GM18498 (cell line): ENCODE results near the gene CRY2.
A peak's percentile ranks its signal among the peaks of the same experiment; 100 is the strongest.

Experiments
- ATAC-seq: cut with Tn5 transposase; IDR thresholded peaks from one replicate; pipeline ENCODE4 v1.9.1; 2021; ENCODE audit warnings: mild to moderate bottlenecking, moderate library complexity; ENCODE audit not compliant: unreplicated experiment

The CRY2 gene

DNA sequence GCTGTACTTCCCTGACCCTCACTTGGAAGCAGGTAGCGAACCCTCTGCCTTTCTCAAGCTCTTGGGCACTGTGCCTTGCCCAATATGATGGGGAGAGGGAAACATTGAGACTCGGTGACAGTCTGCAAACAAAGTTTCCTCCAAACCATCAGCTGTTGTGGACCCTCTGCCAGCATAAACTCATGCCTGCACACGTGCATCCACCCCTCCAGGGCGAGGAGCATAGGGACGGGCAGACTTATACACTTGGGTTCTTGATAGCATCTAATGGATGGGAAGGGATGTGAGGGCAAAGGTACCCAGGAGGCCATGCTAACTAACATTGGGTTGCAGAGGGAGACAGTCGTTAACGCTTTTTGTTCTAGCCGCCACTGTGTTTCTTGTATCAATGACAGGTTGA is 29.9 kb downstream of the CRY2 start:
- ATAC-seq, result no peak

DNA sequence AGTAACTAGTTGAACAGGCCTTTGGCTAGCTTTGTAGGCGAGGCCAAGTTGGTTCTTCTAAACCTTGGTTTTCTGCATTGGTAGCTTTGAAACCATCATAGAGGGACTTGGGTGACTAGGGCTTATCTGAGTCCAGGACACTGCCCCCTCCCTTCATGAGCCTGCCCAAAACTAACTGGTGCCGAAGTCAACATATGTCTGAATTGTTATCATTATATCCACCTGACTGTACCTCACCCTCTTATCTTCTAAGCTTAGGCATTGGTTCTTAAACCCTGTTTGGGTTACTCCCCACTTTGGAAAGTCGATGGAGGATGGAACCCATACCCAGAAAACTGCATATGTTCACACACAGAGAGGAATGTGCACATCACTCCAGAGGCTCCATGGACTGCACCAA is 30.6 kb downstream of the CRY2 start:
- ATAC-seq, result no peak

DNA sequence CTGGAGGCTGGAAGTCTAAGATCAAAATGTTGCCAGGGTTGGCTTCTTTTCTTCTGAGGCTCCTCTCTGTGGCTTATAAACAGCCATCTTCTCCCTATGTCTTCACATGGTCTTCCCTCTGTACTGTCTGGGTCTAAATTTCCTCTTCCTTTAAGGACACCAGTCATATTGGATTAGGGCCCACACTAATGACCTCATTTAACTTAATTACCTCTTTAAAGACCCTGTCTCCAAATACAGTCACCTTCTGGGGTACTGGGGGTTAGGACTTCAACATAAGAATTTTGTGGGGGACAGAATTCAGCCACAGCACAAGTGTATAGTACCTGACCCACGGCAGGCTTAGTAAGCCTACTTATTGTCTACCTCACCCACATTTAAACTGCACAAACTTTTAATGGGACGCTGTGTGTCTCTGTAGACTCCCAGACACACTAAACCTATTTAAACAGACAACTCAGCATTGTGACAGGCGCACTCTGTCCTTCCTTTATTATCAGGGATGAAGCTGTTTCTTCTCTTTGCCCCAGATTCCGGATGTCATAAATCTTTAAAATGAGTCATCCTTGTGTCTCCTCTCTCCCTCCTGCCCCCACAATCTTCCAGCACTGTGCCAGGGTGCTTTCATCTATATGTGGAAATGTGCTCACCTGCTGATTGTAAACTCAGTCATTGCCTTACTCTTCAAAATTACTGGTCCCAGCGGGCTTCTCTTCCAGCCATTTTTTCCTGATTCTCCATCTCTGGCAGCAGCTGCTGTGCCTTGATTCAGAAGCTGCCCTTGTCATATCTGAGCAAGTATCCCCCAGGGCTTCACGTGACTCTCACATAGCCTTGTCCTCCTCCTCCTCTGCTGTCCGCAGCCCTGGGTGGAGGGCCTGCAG is 32.8 kb downstream of the CRY2 start:
- no peak for ATAC-seq

DNA sequence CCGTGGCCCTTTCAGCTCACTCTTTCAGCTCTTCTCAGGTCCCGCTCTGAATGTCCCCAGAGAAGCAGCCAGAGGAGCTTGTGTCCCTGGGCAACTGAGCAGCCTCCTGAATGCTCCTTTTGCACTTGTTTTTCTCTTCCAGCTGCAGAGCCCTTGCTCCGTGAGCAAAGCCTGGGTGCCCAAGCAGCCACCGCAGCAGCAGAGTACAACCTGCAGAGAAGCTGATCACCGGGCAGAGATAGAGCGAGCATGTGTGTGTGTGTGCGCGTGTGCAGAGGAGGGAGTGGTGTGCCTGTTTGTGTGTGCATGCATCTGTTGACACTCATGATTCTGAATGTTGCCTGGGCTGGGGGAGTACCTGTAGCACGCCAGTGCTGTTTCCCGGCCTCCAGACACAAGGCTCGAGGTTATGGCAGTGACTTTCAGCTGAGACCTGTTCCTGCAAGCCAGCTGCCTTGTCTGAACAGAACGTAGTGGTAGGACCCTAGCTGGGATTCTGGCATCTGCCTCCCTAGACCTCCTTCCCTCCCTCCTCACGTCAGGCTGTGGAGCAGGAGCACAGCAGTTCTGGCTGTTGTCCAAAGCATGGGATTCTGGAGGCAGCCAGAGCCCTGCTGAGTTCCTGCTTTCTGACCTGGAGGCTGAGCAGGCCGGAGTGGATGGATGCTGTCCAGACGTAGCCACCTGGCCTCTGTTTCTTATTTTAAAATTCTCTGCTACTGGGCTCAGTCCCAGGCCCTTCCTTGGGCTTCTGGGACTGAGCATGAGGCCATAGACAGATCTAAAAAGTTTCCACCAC is 33.7 kb downstream of the CRY2 start:
- ATAC-seq, result no peak

DNA sequence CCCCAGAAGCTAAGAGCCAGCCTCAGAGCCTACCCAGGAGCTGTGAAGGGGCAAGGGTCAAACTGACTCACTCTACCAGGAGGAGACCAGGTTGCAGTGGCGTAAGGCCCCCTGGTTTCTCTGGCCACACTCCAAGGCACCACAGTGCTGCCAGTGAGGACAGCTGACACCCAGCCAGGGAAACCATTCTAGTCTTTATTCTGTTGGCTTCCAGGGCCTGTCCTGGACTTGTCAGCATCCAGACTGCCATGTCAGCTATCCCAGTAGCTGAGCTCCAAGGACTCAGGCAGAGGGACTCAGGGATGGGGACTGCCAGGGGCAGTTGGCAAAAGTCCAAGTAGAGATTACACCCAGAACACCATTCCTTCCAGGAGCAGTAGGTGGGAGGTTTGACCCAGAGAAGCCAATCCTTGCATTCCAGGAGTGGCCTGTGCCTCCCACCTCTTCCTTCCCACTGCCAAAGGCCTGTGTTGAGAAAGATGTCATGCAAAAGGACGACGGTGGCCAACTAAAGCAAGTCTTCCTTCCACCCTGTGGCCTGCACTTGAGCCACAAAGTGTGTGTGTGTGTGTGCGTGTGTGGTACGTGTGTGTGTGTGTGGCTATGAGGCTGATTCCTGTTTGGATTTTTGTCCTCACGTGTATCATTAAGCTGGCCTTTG is 34.6 kb downstream of the CRY2 start:
- ATAC-seq, result no peak

DNA sequence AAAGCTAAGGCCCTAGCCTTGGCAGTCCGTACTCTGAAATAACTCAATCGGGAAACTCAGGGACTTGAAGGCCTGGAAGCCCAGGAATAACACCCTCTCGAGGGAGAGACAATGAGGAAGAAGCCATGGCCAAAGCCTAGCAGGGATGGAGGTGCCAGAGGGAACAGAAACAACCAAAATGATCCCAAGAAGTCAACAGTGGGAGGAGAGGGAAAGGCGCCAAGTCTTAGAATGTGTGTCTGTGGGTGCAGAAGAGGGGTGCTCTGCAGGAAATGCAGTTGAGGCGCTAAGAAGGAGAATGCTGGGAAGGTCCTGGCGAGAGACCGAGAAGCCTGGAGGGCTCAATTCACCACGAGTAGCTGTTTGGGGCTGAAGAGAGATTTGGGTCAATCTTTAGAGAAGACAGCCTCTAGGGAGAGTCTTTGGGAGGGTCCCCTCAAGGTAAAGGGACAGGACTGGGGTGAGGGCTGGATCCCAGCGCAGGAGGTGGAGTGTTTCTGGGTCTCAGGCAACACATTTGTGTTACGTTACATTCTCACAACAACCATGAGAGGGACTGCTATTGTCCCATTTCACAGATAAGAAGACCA is 37.4 kb downstream of the CRY2 start:
- no peak for ATAC-seq

DNA sequence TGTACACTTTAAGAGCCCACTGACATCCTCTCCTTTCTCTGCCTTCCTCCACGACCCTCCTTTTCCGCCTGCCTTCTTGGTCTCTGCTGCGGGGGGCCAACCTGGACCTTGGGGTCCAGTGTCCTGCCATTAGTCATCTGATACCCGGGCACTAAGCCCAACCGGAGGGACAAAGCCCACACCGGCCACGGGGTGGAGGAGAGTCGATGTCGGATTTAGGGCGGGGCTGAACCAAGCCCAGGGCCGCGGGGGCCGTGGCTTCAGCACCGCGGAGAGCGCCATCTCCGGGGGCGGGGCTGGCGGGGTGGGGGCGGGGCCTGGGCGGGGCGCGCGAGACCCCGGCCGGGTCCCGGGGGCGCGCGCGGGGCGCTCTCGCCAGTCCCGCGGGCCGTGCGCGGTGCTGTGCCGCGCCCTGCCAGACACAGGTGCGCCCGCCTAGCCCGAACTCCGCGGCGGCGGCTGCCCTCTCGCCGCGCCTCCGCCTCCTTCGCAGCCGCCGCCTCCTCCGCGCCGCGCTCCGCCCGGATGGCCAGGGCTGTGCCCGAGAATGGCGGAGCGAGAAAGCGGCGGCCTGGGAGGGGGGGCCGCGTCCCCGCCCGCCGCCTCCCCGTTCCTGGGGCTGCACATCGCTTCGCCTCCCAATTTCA is 38.1 kb downstream of the CRY2 start, which contains the start of gene MAPK8IP1:
TSS of gene MAPK8IP1 (plus strand) at position 378 of the 647 bp plus-strand sequence. CDS start at position 548, 170 bp downstream.
- ATAC-seq, result peak; percentile 75

DNA sequence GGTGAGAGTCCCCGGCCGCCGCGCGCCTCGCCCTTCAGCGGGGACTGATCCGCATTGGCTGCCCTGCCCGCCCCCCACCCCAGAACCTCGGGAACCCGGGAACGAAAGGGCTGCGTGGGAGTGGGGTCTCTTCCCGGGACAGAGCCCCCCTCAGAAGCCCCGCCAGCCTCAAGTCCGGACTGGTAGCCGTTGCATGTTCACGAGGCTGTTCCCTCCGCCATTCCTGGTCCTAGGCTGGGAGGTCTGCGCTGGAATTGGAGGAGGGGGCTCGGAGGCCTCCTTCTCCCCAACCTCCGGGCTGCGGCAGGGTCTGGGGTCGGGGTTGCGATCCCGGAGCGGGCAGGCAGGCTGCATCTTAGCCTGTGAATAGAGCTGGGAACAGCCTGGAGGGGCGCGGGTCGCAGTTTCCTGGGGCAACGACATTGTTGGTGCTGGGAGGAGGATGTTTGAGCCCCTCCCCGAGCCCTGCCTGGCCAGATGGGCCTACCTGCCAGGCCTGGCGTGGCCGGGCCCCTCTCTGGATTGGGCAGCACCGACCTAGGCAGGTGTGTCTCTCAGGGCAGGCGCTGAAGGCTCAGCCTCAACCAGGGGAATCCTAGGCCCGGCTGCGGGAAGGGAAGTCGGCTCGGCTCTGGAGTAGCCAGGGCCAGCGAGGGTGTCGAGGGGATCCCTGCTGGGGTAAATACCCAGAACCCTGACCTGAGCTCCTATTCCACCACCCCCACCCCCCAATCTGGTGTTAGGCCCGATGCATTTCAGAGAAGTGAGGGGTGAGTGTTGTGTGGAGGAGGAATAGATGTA is 38.8 kb downstream of the CRY2 start:
- no peak for ATAC-seq

DNA sequence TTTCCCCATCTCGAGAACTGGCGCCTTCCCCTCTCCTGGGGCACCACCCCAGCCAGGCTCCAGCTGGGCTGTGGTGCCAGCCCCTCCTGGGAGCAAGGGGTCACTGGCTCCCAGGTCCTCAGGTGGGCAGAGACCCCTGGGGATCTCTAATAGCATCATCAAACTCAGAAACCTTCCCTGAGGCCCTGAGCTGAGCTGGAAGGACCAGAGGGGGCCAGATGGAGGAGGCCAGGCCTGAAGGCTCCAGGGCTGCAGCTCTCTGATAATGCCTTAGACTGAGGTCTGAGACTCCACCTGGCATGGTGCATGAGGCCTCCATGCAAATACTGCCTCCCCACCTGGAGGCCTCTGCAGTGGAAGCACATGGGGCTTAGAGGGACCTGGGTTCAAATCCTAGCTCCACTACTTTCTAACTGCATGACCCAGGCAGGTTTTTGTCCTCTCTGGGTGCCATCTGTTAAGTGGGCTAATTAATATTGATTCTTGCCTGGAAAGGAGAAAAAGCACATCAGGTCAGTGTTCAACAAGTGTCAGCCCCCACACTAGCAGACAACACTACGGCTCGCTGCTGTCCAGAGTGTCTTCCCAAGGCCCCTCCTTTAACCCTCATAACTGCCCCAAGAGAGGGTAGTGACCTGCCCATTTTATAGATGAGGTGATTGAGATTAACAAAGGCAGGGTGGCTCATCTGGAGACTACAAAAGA is 39.7 kb downstream of the CRY2 start:
- ATAC-seq, result no peak

DNA sequence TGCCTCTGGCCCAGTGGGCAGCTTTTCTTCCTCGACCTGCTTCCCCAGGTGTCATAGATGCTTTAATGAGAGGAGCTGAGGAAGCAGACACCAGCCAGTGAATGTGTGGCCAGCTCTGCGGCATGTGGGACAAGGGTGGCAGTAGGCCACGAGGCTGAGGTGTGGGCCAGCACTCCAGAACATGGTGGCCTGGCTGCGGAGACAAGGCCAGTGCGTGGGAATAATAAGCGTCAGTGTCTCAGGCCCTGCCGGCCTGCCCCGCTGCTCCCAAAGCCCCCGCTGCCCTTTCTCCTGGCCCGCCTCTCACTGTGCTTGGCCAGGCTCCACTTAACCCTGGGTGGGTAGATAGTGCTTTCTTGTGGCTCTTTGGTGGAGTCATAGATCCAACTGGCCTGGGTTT is 40.3 kb downstream of the CRY2 start:
- ATAC-seq, result no peak

DNA sequence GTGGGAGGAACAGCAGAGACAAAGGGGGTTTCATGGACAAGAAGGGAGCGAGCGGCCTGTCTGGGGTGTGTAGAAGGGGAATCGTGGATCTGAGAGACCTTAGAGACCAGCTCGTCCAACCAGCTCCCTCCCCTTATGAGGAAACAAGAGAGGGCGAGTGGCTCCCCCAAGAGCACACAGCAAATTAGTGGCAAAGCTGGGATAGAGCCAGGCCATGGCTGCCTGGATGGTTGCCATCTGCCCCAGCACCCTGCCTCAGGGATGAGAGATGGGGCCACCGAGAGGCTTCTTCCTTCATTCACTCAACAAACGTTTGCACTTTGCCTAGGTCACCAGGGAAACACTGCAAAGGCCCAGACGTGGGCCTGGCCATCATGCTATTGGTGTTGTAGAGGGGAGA is 42.3 kb downstream of the CRY2 start:
- ATAC-seq, result no peak

DNA sequence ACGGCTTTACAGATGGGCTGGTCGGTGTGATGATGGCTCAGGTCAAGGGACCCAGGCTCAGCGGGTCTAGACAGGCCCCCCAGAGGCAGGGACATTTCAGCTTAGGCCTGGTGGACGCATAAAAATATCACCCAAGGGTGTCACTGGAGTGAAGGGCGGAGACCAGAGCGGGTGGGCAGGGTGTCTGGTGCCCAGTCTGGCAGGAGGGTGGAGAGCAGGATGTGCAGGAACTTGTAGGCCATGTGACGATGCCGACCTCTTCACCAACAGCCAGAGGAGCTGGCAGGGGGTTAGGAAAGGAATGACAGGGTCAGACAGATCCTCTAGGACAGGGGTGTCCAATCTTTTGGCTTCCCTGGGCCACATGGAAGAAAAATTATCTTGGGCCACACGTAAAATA is 42.7 kb downstream of the CRY2 start:
- ATAC-seq, result no peak

DNA sequence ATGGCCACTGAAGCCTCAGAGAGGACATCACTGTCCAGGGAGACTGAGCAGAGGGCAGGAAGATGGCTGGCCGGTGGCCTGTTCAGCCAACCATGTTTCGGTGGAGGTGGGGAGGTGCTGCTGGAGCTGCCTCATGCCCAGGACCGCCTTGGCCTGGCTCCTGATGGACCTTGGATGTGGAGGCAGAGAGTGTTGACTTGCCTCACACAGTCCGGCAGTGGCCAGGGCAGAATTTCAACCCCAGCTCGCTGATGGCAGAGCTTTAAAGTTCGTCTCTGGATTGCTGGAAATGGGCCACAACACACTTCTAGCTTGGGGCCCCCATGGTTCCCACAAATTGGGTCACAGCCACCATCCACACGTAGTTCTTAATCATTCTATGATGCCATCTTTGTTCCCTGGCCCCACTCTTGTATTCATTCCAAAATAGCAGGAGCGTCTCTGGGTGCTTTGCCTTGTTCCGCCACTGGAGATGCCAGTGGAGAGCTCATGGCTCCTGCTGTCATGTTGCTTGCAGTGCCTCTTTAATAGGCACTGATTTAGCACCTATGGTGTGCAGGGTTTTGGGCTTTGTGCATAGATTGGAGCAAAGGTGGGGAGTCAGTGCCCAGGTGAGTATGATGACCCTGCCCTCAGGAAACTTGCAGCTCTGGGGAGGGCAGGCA is 43.7 kb downstream of the CRY2 start:
- no peak for ATAC-seq

DNA sequence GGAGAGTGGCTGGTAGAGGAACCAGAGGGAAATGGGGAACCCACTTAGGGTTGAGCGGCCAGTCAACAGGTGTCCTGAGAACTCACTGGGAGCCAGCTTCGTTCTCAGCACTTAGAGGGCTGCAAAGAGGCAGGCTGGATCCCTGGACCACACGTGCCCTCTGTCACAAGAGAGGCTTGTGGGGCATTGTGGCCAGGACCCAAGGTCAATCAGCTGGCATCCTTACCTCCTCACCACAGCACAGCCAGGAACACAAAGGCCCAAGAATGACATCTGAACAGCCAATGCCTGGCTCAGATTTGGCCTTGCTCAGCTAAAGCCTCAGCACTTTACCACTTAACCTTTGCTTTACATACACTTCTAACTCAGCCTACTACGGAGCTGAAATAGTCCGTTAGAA is 45.6 kb downstream of the CRY2 start:
- no peak for ATAC-seq

DNA sequence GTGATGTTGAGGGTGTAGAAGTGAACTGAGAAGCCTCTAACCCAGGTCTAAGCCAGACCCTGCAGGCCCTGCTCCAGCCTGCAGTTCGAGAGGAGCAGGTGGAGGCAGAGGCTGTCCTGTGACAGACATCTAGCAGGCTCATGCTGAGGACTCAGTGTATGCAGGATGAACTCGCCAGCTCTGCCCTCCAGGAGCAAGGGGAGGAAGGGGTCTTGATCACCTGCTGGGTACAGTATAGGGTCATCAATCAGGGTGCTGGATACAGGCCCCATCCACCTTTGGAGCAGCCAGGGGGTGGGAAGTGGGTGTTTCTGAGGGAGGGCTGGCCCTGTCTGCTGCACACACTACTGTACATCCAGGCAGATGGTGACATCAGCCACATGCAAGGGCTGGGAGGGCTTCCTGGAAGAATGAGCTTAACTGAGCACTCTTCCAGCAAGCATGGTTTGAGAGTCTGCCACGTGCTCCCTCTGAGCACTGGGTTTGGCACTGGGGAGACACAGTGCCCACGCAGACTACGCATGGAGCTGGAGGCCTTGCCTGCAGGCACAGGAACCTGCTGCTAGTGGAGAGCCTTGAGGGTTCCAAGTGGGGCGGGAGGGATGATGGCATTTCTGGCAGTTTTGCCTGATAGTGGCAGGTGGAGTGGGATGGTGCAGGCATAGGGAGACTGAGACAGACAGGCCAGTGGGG is 47.4 kb downstream of the CRY2 start:
- ATAC-seq, result no peak

DNA sequence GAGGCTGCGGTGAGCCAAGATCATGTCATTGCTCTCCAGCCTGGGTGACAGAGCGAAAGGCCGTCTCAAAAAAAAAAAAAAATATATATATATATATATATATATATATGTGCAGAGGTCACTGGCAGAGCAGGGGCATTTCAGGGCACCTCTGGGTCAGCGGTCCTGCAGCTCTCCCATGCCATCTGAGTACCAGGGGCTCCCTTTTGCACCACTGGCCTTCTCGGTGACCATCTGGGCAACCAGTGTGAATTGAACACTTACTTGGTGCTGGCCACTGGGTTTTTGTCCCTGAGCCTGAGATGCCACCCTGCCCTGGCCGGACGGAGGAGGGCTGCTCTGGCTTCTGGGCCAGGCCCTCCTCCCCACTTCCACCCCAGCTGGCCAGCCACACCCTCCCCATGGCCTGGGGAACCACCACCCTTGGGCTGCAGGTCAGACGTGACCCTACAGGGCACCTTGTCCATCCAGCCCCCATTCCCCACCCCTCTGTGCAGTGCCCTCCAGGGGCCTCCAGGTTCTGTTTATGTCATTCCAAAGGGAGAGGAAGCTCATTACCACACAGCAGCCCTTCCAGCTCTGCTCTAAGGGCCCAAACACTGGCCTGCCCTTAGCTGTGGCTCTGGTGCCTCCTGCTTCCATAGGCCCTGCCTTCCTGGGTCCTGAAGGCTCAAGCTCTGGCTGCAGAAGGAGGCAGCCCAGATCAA is 48.4 kb downstream of the CRY2 start:
- no peak for ATAC-seq

DNA sequence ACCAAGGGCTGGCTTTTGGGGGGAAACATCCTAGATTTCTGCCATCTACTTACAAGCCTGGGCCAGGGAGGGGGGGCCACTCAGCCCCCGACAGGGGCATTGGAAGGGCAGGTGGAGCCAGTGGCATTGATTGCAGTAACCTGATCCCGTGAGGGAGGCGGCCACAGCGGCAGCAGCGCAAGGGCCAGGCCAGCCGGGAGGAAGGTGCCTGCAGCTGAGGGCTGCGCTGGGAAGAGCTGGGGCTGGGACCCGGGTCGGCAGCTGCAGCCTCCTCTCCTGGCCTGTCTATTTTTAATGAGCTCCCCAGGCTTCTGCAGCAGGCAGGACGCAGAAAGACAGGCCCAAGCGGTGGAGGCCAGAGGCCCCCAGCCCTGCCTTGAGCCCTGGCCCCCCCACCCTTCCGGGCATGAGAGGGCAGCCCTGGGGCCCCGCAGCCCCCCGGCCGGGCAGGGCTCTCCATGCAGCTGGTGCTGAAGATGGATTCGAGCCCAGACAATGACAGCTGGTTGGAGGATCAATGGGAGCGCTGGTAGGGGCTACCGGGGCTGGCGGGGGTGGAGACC is 49.2 kb downstream of the CRY2 start:
- no peak for ATAC-seq
